ENCODE data around the gene SERPIND1.

Gene SERPIND1

GRCh38 chr22:20779818-20780158 lies 5.9 kb downstream of the SERPIND1 start:
- TF ChIP-seq CTCF (IDR thresholded peaks at IDR 0.05; ENCODE audit: insufficient read depth, low read length, poor library complexity, severe bottlenecking): no peak
- H3K36me3 ChIP-seq (ENCODE audit: control insufficient read depth, insufficient read depth, low read length): peaks cover 6% of the 10 kb centered on the region
- no peak overlapping the region for H3K4me3 ChIP-seq (replicated peaks; ENCODE audit: low read depth, low read length)
- DNase-seq (ENCODE audit: extremely low read depth, insufficient read length): no peak
- no peaks in the 10 kb centered on the region for H3K27me3 ChIP-seq (replicated peaks; ENCODE audit: control insufficient read depth, insufficient read depth, low read length)

GRCh38 chr22:20781272-20781990 lies 7.5 kb downstream of the SERPIND1 start:
- H3K27me3 ChIP-seq (replicated peaks; ENCODE audit: control insufficient read depth, insufficient read depth, low read length): no peaks in the 10 kb centered on the region
- no peak for DNase-seq (ENCODE audit: extremely low read depth, insufficient read length)
- TF ChIP-seq CTCF (IDR thresholded peaks at IDR 0.05; ENCODE audit: insufficient read depth, low read length, poor library complexity, severe bottlenecking): no peak
- H3K36me3 ChIP-seq (ENCODE audit: control insufficient read depth, insufficient read depth, low read length): peaks cover 6% of the 10 kb centered on the region
- H3K4me3 ChIP-seq (replicated peaks; ENCODE audit: low read depth, low read length): no peak overlapping the region

- Histone ChIP-seq H3K36me3 (ENCODE audit: control insufficient read depth, insufficient read depth, low read length) (peaks cover 6% of the 10 kb centered on the region), H3K4me3 (replicated peaks; ENCODE audit: low read depth, low read length) (no peak overlapping the region), H3K27me3 (replicated peaks; ENCODE audit: control insufficient read depth, insufficient read depth, low read length) (no peaks in the 10 kb centered on the region)
- no peak for TF ChIP-seq CTCF (IDR thresholded peaks at IDR 0.05; ENCODE audit: insufficient read depth, low read length, poor library complexity, severe bottlenecking)
- DNase-seq (ENCODE audit: extremely low read depth, insufficient read length): no peak
These were observed 8.2 kb downstream of the SERPIND1 start for GRCh38 chr22:20782083-20782482.

GRCh38 chr22:20782596-20783299 lies 8.8 kb downstream of the SERPIND1 start:
- Histone ChIP-seq H3K27me3 (replicated peaks; ENCODE audit: control insufficient read depth, insufficient read depth, low read length) (no peaks in the 10 kb centered on the region), H3K36me3 (ENCODE audit: control insufficient read depth, insufficient read depth, low read length) (peaks cover 7% of the 10 kb centered on the region), H3K4me3 (replicated peaks; ENCODE audit: low read depth, low read length) (no peak overlapping the region)
- TF ChIP-seq CTCF (IDR thresholded peaks at IDR 0.05; ENCODE audit: insufficient read depth, low read length, poor library complexity, severe bottlenecking): no peak
- DNase-seq (ENCODE audit: extremely low read depth, insufficient read length): no peak

GRCh38 chr22:20783300-20783673 lies 9.4 kb downstream of the SERPIND1 start:
- H3K4me3 ChIP-seq (replicated peaks; ENCODE audit: low read depth, low read length): no peak overlapping the region
- H3K36me3 ChIP-seq (ENCODE audit: control insufficient read depth, insufficient read depth, low read length): peaks cover 7% of the 10 kb centered on the region
- H3K27me3 ChIP-seq (replicated peaks; ENCODE audit: control insufficient read depth, insufficient read depth, low read length): no peaks in the 10 kb centered on the region
- TF ChIP-seq CTCF (IDR thresholded peaks at IDR 0.05; ENCODE audit: insufficient read depth, low read length, poor library complexity, severe bottlenecking): no peak
- DNase-seq (ENCODE audit: extremely low read depth, insufficient read length): no peak

Measured in GM06990 (cell line).